ENCODE measurements around the gene CCDC174.

GRCh38 chr3:14664170-14664569 lies 12.6 kb downstream of the CCDC174 start:
- no peak for TF ChIP-seq CTCF (IDR thresholded peaks at IDR 0.05)
- no peak for TF ChIP-seq POLR2A (IDR thresholded peaks at IDR 0.05)
- TF ChIP-seq POLR2AphosphoS5 (IDR thresholded peaks at IDR 0.05): no peak
- no peak for TF ChIP-seq EP300 (IDR thresholded peaks at IDR 0.05)
